K562 (cell line): ENCODE results near the gene CD164. TPM values are rescaled to one million over a fixed set of nuclear protein-coding genes. Genes with fewer than 3 reads are reported as not detected.

Experiments used
- HMBOX1 ChIP-seq: sonication (generic); IDR thresholded peaks from 2 replicates; pipeline ENCODE4 v1.6.1; 2016
- NCOA6 ChIP-seq: fragments of 450-650 bp; IDR thresholded peaks from 2 replicates; pipeline ENCODE4 v1.6.1; 2017; ENCODE audit warnings: mild to moderate bottlenecking
- NEUROD1 ChIP-seq: fragments of 150-350 bp; IDR thresholded peaks from 2 replicates; pipeline ENCODE4 v1.6.1; 2014; ENCODE audit warnings: borderline replicate concordance, low read length, low read depth; ENCODE audit not compliant: partially characterized antibody
- NFE2L1 ChIP-seq: fragments of 450-650 bp; IDR thresholded peaks from 2 replicates; pipeline ENCODE4 v1.6.1; 2016; ENCODE audit warnings: missing genetic modification characterization, low read depth, mild to moderate bottlenecking, missing compliant biosample characterization, moderate library complexity, borderline replicate concordance
- SIN3B ChIP-seq: fragments of 450-650 bp; IDR thresholded peaks from 2 replicates; pipeline ENCODE4 v1.6.1; 2017; ENCODE audit warnings: low read depth, mild to moderate bottlenecking, moderate library complexity
- SPI1 ChIP-seq: IDR thresholded peaks from 2 replicates; pipeline ENCODE4 v1.6.1; 2011; ENCODE audit warnings: low read depth, low read length, control low read depth, borderline replicate concordance
- SREBF1 ChIP-seq: fragments of 150-350 bp; IDR thresholded peaks from 2 replicates; pipeline ENCODE4 v1.6.1; 2014; ENCODE audit warnings: antibody characterized with exemption, low read depth, low read length, borderline replicate concordance
- TAF9B ChIP-seq: fragments of 450-650 bp; IDR thresholded peaks from 2 replicates; pipeline ENCODE4 v1.6.1; 2018; ENCODE audit warnings: mild to moderate bottlenecking; ENCODE audit not compliant: partially characterized antibody
- TBP ChIP-seq: optimal IDR thresholded peaks from 2 replicates; pipeline ENCODE3; 2011; ENCODE audit warnings: low read depth, low read length, improper control_type of control experiment
- TCF7 ChIP-seq: sonication (generic); IDR thresholded peaks from 2 replicates; pipeline ENCODE4 v1.6.1; 2016; ENCODE audit warnings: antibody characterized with exemption, borderline replicate concordance
- polyA plus RNA-seq, 8 experiments: library from polyadenylated mRNA; depleted of rRNA in 4 of 8; stranded (reverse) in 5 of 8; unstranded in 3 of 8; fragments of >200 nt; fragmentation: Nextera tagmentation in 2 of 8; fragmentation: Illumina TruSeq in 1 of 8; extraction: Ambion mirVana in 2 of 8; extraction: Trizol in 1 of 8; gene quantifications; 2 replicates each; pipeline versions ENCODE4 v1.2.1 to v1.2.3, GENCODE V29; 2011 to 2014; ENCODE audit warnings: inconsistent platforms in 1 of 8, missing spikeins in 1 of 8
- total RNA-seq, 7 experiments: library from RNA; depleted of rRNA in 6 of 7; stranded (reverse); fragments of >200 nt in 6 of 7; fragmentation: Illumina TruSeq in 2 of 7; extraction: Trizol in 2 of 7; gene quantifications; 2 replicates each; pipeline versions ENCODE4 v1.2.1 to v1.2.3, GENCODE V29; 2011 to 2021; ENCODE audit warnings: low replicate concordance in 1 of 7
- TF ChIP-seq, protein P1 (sequence below), 2 experiments: fragments of 450-650 bp in 1 of 2; sonication (generic) in 1 of 2; formaldehyde crosslinking in 1 of 2; IDR thresholded peaks in 1 of 2; conservative IDR thresholded peaks in 1 of 2; 2 replicates each; pipeline versions ENCODE4 v1.6.1 to v1.8.1; 2016 to 2023; ENCODE audit warnings: mild to moderate bottlenecking in 2 of 2, moderate library complexity in 2 of 2, inconsistent platforms in 1 of 2, missing genetic modification reagents in 1 of 2
- TF ChIP-seq, protein P2 (sequence below): IDR thresholded peaks from 2 replicates; pipeline ENCODE4 v1.6.1; 2011; ENCODE audit warnings: borderline replicate concordance, low read depth, mild to moderate bottlenecking, moderate library complexity, low read length; ENCODE audit not compliant: insufficient read depth, poor library complexity, severe bottlenecking

Gene CD164
- total and polyA plus RNA-seq, 9 of the 15 experiments (the other 6 are each of a cell fraction or from before 2014, with no cell fraction given) = 79.5 to 317 (median 165) TPM

GRCh38 chr6:109325400-109325801, 56.9 kb downstream of the CD164 start (continued):
- TF ChIP-seq HMBOX1 (no peak), TBP (no peak), NCOA6 (no peak), SIN3B (no peak), NFE2L1 (tag) (no peak), TAF9B (no peak), TCF7 (no peak), SREBF1 (no peak), SPI1 (no peak), NEUROD1 (no peak)
- TF ChIP-seq, protein P1, sequence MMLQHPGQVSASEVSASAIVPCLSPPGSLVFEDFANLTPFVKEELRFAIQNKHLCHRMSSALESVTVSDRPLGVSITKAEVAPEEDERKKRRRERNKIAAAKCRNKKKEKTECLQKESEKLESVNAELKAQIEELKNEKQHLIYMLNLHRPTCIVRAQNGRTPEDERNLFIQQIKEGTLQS (IDR thresholded peaks at IDR 0.05) = no peak
- TF ChIP-seq, protein P1 (CRISPR knock-in tag; conservative IDR thresholded peaks at IDR 0.05) = no peak
- TF ChIP-seq, protein P2, sequence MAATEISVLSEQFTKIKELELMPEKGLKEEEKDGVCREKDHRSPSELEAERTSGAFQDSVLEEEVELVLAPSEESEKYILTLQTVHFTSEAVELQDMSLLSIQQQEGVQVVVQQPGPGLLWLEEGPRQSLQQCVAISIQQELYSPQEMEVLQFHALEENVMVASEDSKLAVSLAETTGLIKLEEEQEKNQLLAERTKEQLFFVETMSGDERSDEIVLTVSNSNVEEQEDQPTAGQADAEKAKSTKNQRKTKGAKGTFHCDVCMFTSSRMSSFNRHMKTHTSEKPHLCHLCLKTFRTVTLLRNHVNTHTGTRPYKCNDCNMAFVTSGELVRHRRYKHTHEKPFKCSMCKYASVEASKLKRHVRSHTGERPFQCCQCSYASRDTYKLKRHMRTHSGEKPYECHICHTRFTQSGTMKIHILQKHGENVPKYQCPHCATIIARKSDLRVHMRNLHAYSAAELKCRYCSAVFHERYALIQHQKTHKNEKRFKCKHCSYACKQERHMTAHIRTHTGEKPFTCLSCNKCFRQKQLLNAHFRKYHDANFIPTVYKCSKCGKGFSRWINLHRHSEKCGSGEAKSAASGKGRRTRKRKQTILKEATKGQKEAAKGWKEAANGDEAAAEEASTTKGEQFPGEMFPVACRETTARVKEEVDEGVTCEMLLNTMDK = no peak
